Astrocyte of the cerebellum (primary cell): ENCODE results near the gene NUFIP1.

Experiments used
- DNase-seq: peaks from one replicate; pipeline ENCODE4 v3.0.0-alpha.2; 2011; ENCODE audit warnings: low read depth
- H3K4me3 ChIP-seq: 2 replicates; pipeline ENCODE4 v1.5.1; 2011; ENCODE audit warnings: mild to moderate bottlenecking, low read depth, low read length, moderate library complexity
- in situ Hi-C: cut with HindIII; loops from 2 replicates; pipeline ENCODE4 v1.10.0; 2017; ENCODE audit warnings: low sequenced_read_pairs
- TF ChIP-seq, protein P1 (sequence below): IDR thresholded peaks from 2 replicates; pipeline ENCODE4 v1.5.1; 2012; ENCODE audit warnings: low read length, low read depth, moderate library complexity, mild to moderate bottlenecking; ENCODE audit errors: missing control alignments

The NUFIP1 gene

DNA sequence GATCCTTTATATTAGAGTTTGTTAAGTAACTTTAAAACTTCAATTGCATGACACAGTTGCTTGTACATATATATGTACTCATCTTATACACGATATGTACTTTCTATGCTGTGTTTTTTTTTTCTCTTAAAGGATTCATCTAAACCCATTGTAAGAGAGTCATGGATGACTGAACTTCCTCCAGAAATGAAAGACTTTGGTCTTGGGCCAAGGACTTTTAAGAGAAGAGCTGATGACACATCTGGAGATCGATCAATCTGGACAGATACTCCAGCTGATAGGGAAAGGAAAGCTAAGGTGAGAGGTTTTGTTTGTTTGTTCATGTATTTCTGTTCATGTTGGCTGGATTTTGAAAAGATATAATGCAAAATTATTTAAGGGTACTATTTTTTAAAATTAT is 26.0 kb upstream of the NUFIP1 start:
- in situ Hi-C loops: no loop called here
- TF ChIP-seq, protein P1, sequence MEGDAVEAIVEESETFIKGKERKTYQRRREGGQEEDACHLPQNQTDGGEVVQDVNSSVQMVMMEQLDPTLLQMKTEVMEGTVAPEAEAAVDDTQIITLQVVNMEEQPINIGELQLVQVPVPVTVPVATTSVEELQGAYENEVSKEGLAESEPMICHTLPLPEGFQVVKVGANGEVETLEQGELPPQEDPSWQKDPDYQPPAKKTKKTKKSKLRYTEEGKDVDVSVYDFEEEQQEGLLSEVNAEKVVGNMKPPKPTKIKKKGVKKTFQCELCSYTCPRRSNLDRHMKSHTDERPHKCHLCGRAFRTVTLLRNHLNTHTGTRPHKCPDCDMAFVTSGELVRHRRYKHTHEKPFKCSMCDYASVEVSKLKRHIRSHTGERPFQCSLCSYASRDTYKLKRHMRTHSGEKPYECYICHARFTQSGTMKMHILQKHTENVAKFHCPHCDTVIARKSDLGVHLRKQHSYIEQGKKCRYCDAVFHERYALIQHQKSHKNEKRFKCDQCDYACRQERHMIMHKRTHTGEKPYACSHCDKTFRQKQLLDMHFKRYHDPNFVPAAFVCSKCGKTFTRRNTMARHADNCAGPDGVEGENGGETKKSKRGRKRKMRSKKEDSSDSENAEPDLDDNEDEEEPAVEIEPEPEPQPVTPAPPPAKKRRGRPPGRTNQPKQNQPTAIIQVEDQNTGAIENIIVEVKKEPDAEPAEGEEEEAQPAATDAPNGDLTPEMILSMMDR: no peak

DNA sequence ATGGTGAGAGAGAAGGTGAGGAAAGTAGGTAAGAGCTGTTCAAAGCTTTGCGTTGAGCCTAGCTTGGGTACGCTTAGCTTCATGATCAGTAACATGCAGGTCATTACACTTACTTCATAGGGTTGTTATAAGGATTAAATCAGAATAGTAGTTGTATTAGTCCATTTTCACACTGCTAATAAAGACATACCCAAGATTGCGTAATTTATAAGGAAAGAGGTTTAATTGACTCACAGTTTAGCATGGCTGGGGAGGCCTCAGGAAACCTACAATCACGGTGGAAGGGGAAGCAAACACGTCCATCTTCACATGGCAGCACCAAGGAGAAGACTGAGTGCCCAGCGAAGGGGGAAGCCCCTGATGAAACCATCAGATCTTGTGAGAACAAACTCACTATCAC is 21.9 kb upstream of the NUFIP1 start:
- in situ Hi-C loops: no loop called here
- TF ChIP-seq, protein P1: no peak
- H3K4me3 ChIP-seq: no peak overlapping the region
- DNase-seq: no peak

More for the DNA sequence above, 26.0 kb upstream of the NUFIP1 start:
- H3K4me3 ChIP-seq: no peak overlapping the region
- no peak for DNase-seq

DNA sequence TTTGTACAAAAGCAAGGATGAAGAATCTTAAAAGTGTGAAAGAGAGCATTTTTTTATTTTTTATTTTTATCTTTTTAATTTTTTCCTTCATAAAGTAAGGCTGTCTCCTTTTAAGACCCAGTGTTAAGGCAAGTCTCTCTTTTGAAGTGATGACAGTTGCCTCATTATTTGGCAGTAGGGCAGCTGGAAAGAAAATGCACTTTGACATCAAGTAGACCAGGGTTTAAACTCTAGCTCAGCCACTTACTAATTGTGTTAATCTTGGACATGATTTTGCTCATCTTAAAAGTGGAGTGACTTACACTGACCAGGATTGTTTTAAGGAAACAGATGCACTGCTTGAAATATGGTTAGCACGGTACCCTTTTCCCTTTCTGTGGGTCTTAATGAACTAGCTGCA is 18.6 kb upstream of the NUFIP1 start:
- H3K4me3 ChIP-seq: no peak overlapping the region
- in situ Hi-C loops: no loop called here
- no peak for DNase-seq
- TF ChIP-seq, protein P1: no peak

DNA sequence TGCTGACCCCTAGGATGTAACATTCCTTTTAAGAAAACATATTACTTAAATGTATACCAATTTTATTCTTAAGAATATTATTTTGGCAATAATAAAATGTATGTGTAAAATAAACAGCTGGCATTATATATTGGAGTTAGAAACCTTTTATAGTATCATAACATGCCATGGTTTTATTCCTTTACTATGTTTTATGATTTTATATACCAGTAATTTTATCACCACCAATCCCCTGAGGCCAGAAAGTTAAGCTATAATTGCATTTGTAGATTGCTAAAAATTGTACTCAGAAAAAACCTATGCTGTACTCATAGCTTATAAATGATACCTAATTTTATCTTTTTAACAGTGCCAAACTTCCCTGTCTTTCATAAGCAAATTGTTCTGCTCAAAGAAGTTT is 18.0 kb upstream of the NUFIP1 start:
- no peak overlapping the region for H3K4me3 ChIP-seq
- no peak for DNase-seq
- TF ChIP-seq, protein P1: no peak
- in situ Hi-C loops: no loop called here

DNA sequence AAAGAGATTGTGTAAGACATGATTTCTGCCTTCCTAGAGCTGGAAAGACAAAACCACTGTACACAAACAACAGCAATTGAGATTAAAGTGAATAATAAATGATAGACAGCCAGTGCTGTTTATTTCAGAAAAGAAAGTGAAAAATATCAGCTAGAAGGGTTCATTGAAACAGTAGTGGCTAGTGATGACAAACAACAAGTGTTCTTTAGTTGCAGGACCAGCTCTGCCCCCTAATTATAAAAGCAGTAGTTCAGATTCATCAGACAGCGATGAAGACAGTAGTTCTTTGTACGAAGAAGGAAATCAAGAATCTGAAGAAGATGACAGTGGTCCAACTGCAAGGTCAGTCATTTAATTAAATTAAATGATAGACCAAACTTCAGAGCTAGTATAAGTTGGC is 14.8 kb upstream of the NUFIP1 start:
- in situ Hi-C loops: no loop called here
- TF ChIP-seq, protein P1: no peak
- no peak overlapping the region for H3K4me3 ChIP-seq
- no peak for DNase-seq

DNA sequence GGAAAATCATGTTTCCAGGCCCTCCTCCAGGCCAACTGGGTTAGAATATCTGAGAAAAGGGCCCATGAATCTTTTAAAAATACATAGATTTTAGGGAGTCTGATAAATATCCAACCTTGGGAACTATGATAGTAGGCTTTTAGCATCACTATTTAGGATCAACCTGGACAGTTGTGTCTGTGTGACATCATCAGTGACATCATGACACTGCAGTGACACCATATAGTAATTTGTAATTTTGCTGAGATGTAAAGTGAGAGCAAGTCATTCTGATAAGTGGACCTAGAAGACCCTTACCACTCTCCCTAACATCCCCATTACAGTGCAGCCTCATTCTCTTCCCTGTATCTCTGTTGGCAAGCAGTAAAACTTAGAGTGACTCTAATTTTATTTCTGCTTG is 14.1 kb upstream of the NUFIP1 start:
- no peak for DNase-seq
- TF ChIP-seq, protein P1: no peak
- H3K4me3 ChIP-seq: no peak overlapping the region
- in situ Hi-C loops: no loop called here

DNA sequence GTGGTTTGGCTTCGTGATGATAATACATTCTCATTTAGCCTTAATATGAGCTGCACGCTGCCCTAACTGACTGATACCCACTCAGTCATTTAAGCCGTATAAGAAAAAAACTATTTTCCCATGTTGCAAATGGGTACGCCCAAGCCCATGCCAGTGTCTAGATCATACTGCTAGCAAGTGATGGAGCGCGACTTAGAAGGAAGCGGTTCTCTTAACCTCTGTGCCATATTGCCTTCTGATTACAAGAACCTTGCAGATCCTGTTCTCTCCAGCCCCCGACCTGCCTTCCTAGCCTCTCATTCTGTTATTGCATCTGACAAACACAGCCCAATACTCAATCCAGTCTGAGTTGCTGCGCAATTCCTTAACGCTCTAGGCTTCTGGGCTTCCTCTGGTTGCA is 670 bp upstream of the NUFIP1 start:
- DNase-seq: no peak

More for the DNA sequence above, 670 bp upstream of the NUFIP1 start:
- in situ Hi-C loops: no loop called here
- H3K4me3 ChIP-seq: peak overlapping the region; percentile 99
- TF ChIP-seq, protein P1: no peak
